GM19023 (cell line): ENCODE measurements around the gene TMCO4.

Experiments used
- ATAC-seq: cut with Tn5 transposase; IDR thresholded peaks from one replicate; pipeline ENCODE4 v1.9.1; 2021; ENCODE audit warnings: mild to moderate bottlenecking, moderate library complexity; ENCODE audit not compliant: unreplicated experiment

The TMCO4 gene

GRCh38 chr1:19750882-19751276, 48.8 kb downstream of the TMCO4 start:
- no peak for ATAC-seq

GRCh38 chr1:19750101-19750881, 49.4 kb downstream of the TMCO4 start:
- no peak for ATAC-seq

GRCh38 chr1:19749685-19750084, 50.0 kb downstream of the TMCO4 start:
- no peak for ATAC-seq

GRCh38 chr1:19747761-19748160, 52.0 kb downstream of the TMCO4 start:
- no peak for ATAC-seq

GRCh38 chr1:19744886-19745285, 54.8 kb downstream of the TMCO4 start:
- no peak for ATAC-seq

- ATAC-seq = no peak
Observed at GRCh38 chr1:19744335-19744743, 55.4 kb downstream of the TMCO4 start.

- ATAC-seq = no peak
Observed at GRCh38 chr1:19743793-19744192, 55.9 kb downstream of the TMCO4 start.

GRCh38 chr1:19743180-19743579, 56.5 kb downstream of the TMCO4 start:
- ATAC-seq = no peak

- no peak for ATAC-seq
Observed at GRCh38 chr1:19739628-19740027, 60.1 kb downstream of the TMCO4 start.

GRCh38 chr1:19738669-19739068, 61.0 kb downstream of the TMCO4 start:
- no peak for ATAC-seq

GRCh38 chr1:19738076-19738475, 61.6 kb downstream of the TMCO4 start:
- no peak for ATAC-seq

- no peak for ATAC-seq
Observed at GRCh38 chr1:19737104-19737825, 62.5 kb downstream of the TMCO4 start.

GRCh38 chr1:19735440-19736127, 64.1 kb downstream of the TMCO4 start:
- ATAC-seq = no peak

GRCh38 chr1:19734472-19734999, 65.2 kb downstream of the TMCO4 start:
- ATAC-seq = no peak

GRCh38 chr1:19734056-19734455, 65.7 kb downstream of the TMCO4 start:
- no peak for ATAC-seq

GRCh38 chr1:19733615-19734014, 66.1 kb downstream of the TMCO4 start:
- no peak for ATAC-seq

- no peak for ATAC-seq
Observed at GRCh38 chr1:19731311-19731821, 68.3 kb downstream of the TMCO4 start.

GRCh38 chr1:19730793-19731192, 68.9 kb downstream of the TMCO4 start:
- ATAC-seq = no peak

GRCh38 chr1:19730232-19730631, 69.5 kb downstream of the TMCO4 start:
- ATAC-seq = no peak

GRCh38 chr1:19728413-19729145, 71.1 kb downstream of the TMCO4 start:
- ATAC-seq = no peak

- no peak for ATAC-seq
Observed at GRCh38 chr1:19725606-19726005, 74.1 kb downstream of the TMCO4 start.
